GM12878 (cell line): Measurements from ENCODE around the gene PTPN14. TPM values are rescaled to one million over a fixed set of nuclear protein-coding genes. Genes with fewer than 3 reads are reported as not detected.

Experiments
- ATAC-seq: fragments of 200-7000 bp; cut with Tn5 transposase; 3 replicates; pipeline ENCODE4 v1.9.1; 2020; ENCODE audit warnings: mild to moderate bottlenecking, moderate library complexity
- BruUV-seq: library from RNA; stranded (reverse); fragments of 400-500 nt; replicated peaks from 2 replicates; lab custom pipeline; 2021; lab: Mats Ljungman, UMichigan
- CTCF ChIA-PET: fragments of 300-600 bp; sonication (Branson Sonifier 250); formaldehyde crosslinking; extraction: SDS; loops from one replicate; lab custom pipeline; 2021; ENCODE audit warnings: inconsistent platforms; lab: Yijun Ruan, JAX
- POLR2A ChIA-PET: fragments of 350-600 bp; formaldehyde crosslinking; extraction: SDS; loops from one replicate; lab custom pipeline; 2021; ENCODE audit warnings: inconsistent platforms; lab: Charles Lee
- RAD21 ChIA-PET: fragments of 300-600 bp; sonication (Branson Sonifier 250); formaldehyde crosslinking; loops from one replicate; lab custom pipeline; 2023; ENCODE audit warnings: antibody characterized with exemption; ENCODE audit not compliant: unreplicated experiment; lab: Charles Lee
- SMC1A ChIA-PET: fragments of 300-600 bp; sonication (Branson Sonifier 250); formaldehyde crosslinking; loops from one replicate; lab custom pipeline; 2023; ENCODE audit not compliant: unreplicated experiment, uncharacterized antibody; lab: Charles Lee
- DNase-seq: peaks from one replicate; pipeline ENCODE4 v3.0.0-alpha.2; 2011; ENCODE audit warnings: low read depth, low spot score
- FAIRE-seq: peaks from 3 replicates; lab custom pipeline; 2011; peaks lifted over from hg19 to GRCh38; lab: Jason Lieb, UNC
- H2AFZ ChIP-seq: 2 replicates; pipeline ENCODE4 v1.6.0; 2011; ENCODE audit warnings: low read depth, low read length, control low read depth; ENCODE audit not compliant: control insufficient read depth
- H3K27ac ChIP-seq: 2 replicates; pipeline ENCODE4 v1.5.1; 2011; ENCODE audit warnings: control low read depth; ENCODE audit not compliant: control insufficient read depth, insufficient read depth
- H3K27me3 ChIP-seq, 2 experiments: replicated peaks in 1 of 2; 2 replicates each; pipeline versions ENCODE4 v1.6.0 to v1.6.1; 2011; ENCODE audit warnings: low read length in 1 of 2; ENCODE audit not compliant: control insufficient read depth in 2 of 2, insufficient read depth in 2 of 2
- H3K36me3 ChIP-seq, 2 experiments: 2 replicates each; pipeline ENCODE4 v1.5.1; 2011; ENCODE audit warnings: low read length in 1 of 2; ENCODE audit not compliant: control insufficient read depth in 2 of 2, insufficient read depth in 2 of 2
- H3K4me1 ChIP-seq: 2 replicates; pipeline ENCODE4 v1.6.1; 2011; ENCODE audit warnings: mild to moderate bottlenecking, low read length, moderate library complexity, mixed read lengths; ENCODE audit not compliant: control insufficient read depth, insufficient read depth
- H3K4me2 ChIP-seq: 2 replicates; pipeline ENCODE4 v1.6.0; 2011; ENCODE audit warnings: control low read depth; ENCODE audit not compliant: control insufficient read depth, insufficient read depth
- H3K4me3 ChIP-seq: fragments of 200-600 bp; sonication (generic); 2 replicates; pipeline ENCODE4 v1.5.1; 2016
- H3K79me2 ChIP-seq: 2 replicates; pipeline ENCODE4 v1.6.0; 2011; ENCODE audit warnings: low read length; ENCODE audit not compliant: control insufficient read depth, insufficient read depth
- H3K9ac ChIP-seq: 2 replicates; pipeline ENCODE4 v1.8.0; 2011; ENCODE audit warnings: low read length, control low read depth, mixed read lengths; ENCODE audit not compliant: control insufficient read depth, insufficient read depth
- H3K9me3 ChIP-seq: replicated peaks from 3 replicates; pipeline ENCODE4 v1.5.1; 2011; ENCODE audit warnings: mild to moderate bottlenecking, low read length; ENCODE audit not compliant: control insufficient read depth, insufficient read depth
- H4K20me1 ChIP-seq: 2 replicates; pipeline ENCODE4 v1.6.0; 2011; ENCODE audit not compliant: control insufficient read depth, insufficient read depth
- MYB ChIP-seq: fragments of 150-350 bp; IDR thresholded peaks from 2 replicates; pipeline ENCODE4 v1.6.1; 2014; ENCODE audit warnings: mild to moderate bottlenecking, low read depth, low read length, borderline replicate concordance
- NRF1 ChIP-seq: conservative IDR thresholded peaks from 2 replicates; pipeline ENCODE4 v1.6.1; 2011; ENCODE audit warnings: mild to moderate bottlenecking, low read depth, low read length, improper control_type of control experiment
- RCOR1 ChIP-seq: conservative IDR thresholded peaks from 2 replicates; pipeline ENCODE4 v1.6.1; 2012; ENCODE audit warnings: low read depth, low read length, improper control_type of control experiment
- WGBS: methylation state at CpG from one replicate; pipeline ENCODE4 v1.1.6; 2016; ENCODE audit warnings: low lambda C conversion rate; ENCODE audit not compliant: insufficient replicate concordance, insufficient coverage; ENCODE audit errors: missing lambda C conversion rate; 5-methylcytosine and 5-hydroxymethylcytosine counted together
- in situ Hi-C: fragments of 300-500 bp; cut with MboI; formaldehyde crosslinking; loops from 9 replicates; pipeline ENCODE4 v1.14.3; 2018; ENCODE audit warnings: mixed read lengths
- intact Hi-C: fragments of 100-400 bp; cut with micrococcal nuclease; formaldehyde crosslinking; loops from one replicate; pipeline ENCODE4 v1.14.2; 2022; ENCODE audit not compliant: unreplicated experiment
- polyA plus RNA-seq, 11 experiments: library from polyadenylated mRNA; depleted of rRNA in 4 of 11; unstranded in 6 of 11; stranded (reverse) in 5 of 11; fragments of >200 nt; fragmentation: Nextera tagmentation in 4 of 11; fragmentation: Illumina TruSeq in 1 of 11; extraction: Ambion mirVana in 4 of 11; extraction: Trizol in 1 of 11; gene quantifications; 1 replicate in 1 of 11; 2 replicates in 10 of 11; pipeline versions ENCODE4 v1.2.1 to v1.2.3, GENCODE V29; 2011 to 2016; ENCODE audit warnings: inconsistent platforms in 2 of 11, missing spikeins in 2 of 11, low read depth in 1 of 11
- total RNA-seq, 4 experiments: library from RNA; depleted of rRNA in 3 of 4; stranded (reverse); fragments of >200 nt in 3 of 4; fragmentation: Illumina TruSeq in 1 of 4; extraction: Trizol in 1 of 4; gene quantifications; 2 replicates each; pipeline versions ENCODE4 v1.2.1 to v1.2.3, GENCODE V29; 2013 to 2021
- TF ChIP-seq, protein P1 (sequence below): fragments of 450-650 bp; IDR thresholded peaks from 2 replicates; pipeline ENCODE4 v1.6.1; 2016; ENCODE audit warnings: mild to moderate bottlenecking, moderate library complexity, borderline replicate concordance

The PTPN14 gene
- total and polyA plus RNA-seq, 10 of the 15 experiments (the other 5 are each of a cell fraction or from before 2014, with no cell fraction given), result 0.05 to 5.1 (median 0.44) TPM

DNA sequence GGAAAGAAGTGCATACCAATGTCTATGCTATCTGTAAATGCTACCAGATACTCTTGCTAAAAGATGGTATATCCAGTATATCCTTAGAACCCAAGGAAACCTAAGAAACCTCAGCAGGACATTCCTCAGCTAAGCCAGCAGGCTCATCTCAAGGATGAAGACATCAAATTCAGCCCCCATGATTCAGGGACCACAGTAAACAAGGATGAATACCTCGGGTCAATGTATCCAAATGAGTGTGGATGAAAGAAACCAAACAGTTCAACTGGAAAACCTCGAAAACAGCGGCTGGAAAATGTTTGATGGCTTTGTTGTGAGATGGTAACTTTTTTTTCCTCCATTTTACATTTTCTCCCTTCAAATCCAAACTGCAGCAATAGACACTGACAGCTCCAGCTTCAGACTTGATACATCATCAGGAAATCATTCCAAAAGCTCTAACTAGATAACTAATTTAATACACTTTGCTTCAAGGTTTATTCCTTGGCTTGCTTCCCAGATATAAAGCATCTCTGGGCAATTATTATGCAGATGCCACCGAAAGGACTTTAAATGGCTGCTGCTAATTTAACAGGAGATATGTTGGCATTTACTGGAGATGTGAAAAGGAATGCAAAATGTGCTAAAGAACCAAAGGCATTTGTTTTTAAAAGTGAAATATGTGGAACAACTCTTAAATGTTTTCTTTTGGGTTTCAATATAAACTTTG is 196.8 kb downstream of the PTPN14 start:
- Histone ChIP-seq H3K9me3 (no peaks in the 10 kb centered on the region), H3K9ac (no peak overlapping the region), H4K20me1 (no peaks in the 10 kb centered on the region), H3K27ac (no peak overlapping the region), H3K4me2 (no peak overlapping the region), H3K36me3 (no peaks in the 10 kb centered on the region), H3K4me1 (no peaks in the 10 kb centered on the region), H3K27me3 (peaks cover 0 to 2% of the 10 kb centered on the region in 2 experiments; a peak in 1 of 4 replicates), H3K79me2 (no peaks in the 10 kb centered on the region), H2AFZ (no peak overlapping the region), H3K4me3 (no peak overlapping the region)
- intact Hi-C loops, result no loop called here
- ChIA-PET SMC1A (interaction anchor here (0.8 to 2.1 kb wide), 5 partner anchors 10 to 94 kb away, joined by 3 to 7 read pairs (median 3); no protein-coding TSS in a partner anchor), RAD21 (interaction anchor here (0.7 to 1.6 kb wide), 2 partner anchors 17 to 21 kb away, joined by 3 read pairs; no protein-coding TSS in a partner anchor), POLR2A (no interaction called here), CTCF (interaction anchor here (0.7 to 2.8 kb wide), 6 partner anchors 8 to 230 kb away, joined by 3 to 20 read pairs (median 4); no protein-coding TSS in a partner anchor)
- in situ Hi-C loops, result no loop called here
- no peak for FAIRE-seq
- 11% methylated on average over 4 of the region's 4 CpGs for WGBS
- no peak for TF ChIP-seq RCOR1
- no peak for TF ChIP-seq MYB
- TF ChIP-seq, protein P1, sequence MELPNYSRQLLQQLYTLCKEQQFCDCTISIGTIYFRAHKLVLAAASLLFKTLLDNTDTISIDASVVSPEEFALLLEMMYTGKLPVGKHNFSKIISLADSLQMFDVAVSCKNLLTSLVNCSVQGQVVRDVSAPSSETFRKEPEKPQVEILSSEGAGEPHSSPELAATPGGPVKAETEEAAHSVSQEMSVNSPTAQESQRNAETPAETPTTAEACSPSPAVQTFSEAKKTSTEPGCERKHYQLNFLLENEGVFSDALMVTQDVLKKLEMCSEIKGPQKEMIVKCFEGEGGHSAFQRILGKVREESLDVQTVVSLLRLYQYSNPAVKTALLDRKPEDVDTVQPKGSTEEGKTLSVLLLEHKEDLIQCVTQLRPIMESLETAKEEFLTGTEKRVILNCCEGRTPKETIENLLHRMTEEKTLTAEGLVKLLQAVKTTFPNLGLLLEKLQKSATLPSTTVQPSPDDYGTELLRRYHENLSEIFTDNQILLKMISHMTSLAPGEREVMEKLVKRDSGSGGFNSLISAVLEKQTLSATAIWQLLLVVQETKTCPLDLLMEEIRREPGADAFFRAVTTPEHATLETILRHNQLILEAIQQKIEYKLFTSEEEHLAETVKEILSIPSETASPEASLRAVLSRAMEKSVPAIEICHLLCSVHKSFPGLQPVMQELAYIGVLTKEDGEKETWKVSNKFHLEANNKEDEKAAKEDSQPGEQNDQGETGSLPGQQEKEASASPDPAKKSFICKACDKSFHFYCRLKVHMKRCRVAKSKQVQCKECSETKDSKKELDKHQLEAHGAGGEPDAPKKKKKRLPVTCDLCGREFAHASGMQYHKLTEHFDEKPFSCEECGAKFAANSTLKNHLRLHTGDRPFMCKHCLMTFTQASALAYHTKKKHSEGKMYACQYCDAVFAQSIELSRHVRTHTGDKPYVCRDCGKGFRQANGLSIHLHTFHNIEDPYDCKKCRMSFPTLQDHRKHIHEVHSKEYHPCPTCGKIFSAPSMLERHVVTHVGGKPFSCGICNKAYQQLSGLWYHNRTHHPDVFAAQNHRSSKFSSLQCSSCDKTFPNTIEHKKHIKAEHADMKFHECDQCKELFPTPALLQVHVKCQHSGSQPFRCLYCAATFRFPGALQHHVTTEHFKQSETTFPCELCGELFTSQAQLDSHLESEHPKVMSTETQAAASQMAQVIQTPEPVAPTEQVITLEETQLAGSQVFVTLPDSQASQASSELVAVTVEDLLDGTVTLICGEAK, result no peak
- TF ChIP-seq NRF1, result no peak
- BruUV-seq, result TSS peak; percentile 28
- DNase-seq, result no peak
- no peak for ATAC-seq
